Mammary epithelial cell (primary cell): ENCODE results near the gene GOLT1A.

Experiments
- EZH2 ChIP-seq: IDR thresholded peaks from 2 replicates; pipeline ENCODE4 v1.6.1; 2012; ENCODE audit warnings: low read length, inconsistent platforms, borderline replicate concordance
- TF ChIP-seq, protein P1 (sequence below), 2 donors: IDR thresholded peaks in 1 of 2; conservative IDR thresholded peaks in 1 of 2; 2 replicates each; pipeline ENCODE4 v1.5.1; 2011 to 2012; ENCODE audit warnings: inconsistent platforms in 2 of 2, low read length in 2 of 2, mild to moderate bottlenecking in 2 of 2, control low read depth in 1 of 2, low read depth in 1 of 2; ENCODE audit not compliant: insufficient read depth in 1 of 2; ENCODE audit errors: extremely low read depth in 1 of 2

DNA sequence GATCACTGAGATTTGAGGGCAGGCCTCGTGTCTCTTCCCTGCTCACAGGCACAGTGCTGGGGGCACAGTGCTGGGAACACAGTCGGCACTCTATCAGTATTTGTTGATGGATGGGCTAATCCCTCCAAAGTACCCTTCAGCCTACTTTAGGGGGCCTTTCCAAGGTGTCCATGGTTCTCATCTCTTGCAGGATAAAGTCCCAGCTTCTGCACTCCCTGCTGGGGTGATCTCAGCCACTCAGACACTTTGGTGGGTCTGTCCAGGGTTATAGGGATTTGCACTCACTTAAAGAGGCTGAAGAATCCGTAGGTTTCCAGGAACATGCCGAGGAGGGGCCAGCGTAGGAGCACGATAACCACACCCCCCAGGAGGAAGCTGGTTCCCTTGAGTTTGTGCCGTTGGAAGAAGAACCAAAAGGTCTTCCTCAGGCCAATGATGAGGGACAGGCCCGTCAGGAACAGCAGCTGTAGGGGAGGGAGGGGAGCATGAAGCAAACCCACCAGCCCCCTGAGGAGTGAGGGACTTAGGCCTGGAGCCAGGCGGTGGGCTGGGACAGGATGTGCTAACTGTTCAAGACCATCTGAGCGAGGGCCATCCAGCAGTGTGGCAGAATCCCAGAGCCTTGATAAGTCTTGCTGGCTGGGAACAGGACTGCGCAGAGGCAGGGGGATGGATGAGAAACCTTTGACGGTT is 12.3 kb downstream of the GOLT1A start:
- TF ChIP-seq, protein P1, sequence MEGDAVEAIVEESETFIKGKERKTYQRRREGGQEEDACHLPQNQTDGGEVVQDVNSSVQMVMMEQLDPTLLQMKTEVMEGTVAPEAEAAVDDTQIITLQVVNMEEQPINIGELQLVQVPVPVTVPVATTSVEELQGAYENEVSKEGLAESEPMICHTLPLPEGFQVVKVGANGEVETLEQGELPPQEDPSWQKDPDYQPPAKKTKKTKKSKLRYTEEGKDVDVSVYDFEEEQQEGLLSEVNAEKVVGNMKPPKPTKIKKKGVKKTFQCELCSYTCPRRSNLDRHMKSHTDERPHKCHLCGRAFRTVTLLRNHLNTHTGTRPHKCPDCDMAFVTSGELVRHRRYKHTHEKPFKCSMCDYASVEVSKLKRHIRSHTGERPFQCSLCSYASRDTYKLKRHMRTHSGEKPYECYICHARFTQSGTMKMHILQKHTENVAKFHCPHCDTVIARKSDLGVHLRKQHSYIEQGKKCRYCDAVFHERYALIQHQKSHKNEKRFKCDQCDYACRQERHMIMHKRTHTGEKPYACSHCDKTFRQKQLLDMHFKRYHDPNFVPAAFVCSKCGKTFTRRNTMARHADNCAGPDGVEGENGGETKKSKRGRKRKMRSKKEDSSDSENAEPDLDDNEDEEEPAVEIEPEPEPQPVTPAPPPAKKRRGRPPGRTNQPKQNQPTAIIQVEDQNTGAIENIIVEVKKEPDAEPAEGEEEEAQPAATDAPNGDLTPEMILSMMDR (conservative IDR thresholded peaks at IDR 0.05 in 1 of 2, IDR thresholded peaks at IDR 0.05 in 1 of 2; ENCODE audit: extremely low read depth in 1 of 2, insufficient read depth in 1 of 2, low read depth in 1 of 2, low read length in 2 of 2), result no peak
- no peak for TF ChIP-seq EZH2
